ENCODE results near the gene POLE4.

The POLE4 gene

GRCh38 chr2:75003276-75003675 lies 44.8 kb downstream of the POLE4 start:
- DNase-seq: no peak

- no peak for DNase-seq
Measured at GRCh38 chr2:75003773-75004172, 45.3 kb downstream of the POLE4 start.

GRCh38 chr2:75006041-75006440 lies 47.6 kb downstream of the POLE4 start:
- DNase-seq: no peak

GRCh38 chr2:75007061-75007460 lies 48.6 kb downstream of the POLE4 start:
- no peak for DNase-seq

GRCh38 chr2:75007819-75008218 lies 49.4 kb downstream of the POLE4 start:
- DNase-seq: no peak

- no peak for DNase-seq
Measured at GRCh38 chr2:75010571-75010970, 52.1 kb downstream of the POLE4 start.

- DNase-seq: no peak
Measured at GRCh38 chr2:75012080-75012479, 53.6 kb downstream of the POLE4 start.

- no peak for DNase-seq
Measured at GRCh38 chr2:75018162-75018561, 59.7 kb downstream of the POLE4 start.
